Mesothelial cell of epicardium (in vitro differentiated cells): Measurements from ENCODE around the gene SLC10A4. TPM values are rescaled to one million over a fixed set of nuclear protein-coding genes. Genes with fewer than 3 reads are reported as not detected.

Experiments used
- DNase-seq, 2 experiments: peaks; one replicate each; pipeline ENCODE4 v3.0.0; 2021; ENCODE audit warnings: low spot score in 2 of 2; ENCODE audit not compliant: unreplicated experiment in 2 of 2
- H3K27ac Mint-ChIP-seq: 2 replicates; pipeline ENCODE4 v1.8.0; 2021; ENCODE audit warnings: mixed read lengths
- H3K27me3 Mint-ChIP-seq: 2 replicates; pipeline ENCODE4 v1.8.0; 2021; ENCODE audit warnings: low read depth, mixed read lengths
- H3K36me3 Mint-ChIP-seq: 2 replicates; pipeline ENCODE4 v1.8.0; 2021; ENCODE audit warnings: mixed read lengths
- H3K4me1 Mint-ChIP-seq: 2 replicates; pipeline ENCODE4 v1.8.0; 2021; ENCODE audit warnings: mixed read lengths
- H3K4me3 Mint-ChIP-seq: 2 replicates; pipeline ENCODE4 v1.8.0; 2021; ENCODE audit warnings: mild to moderate bottlenecking, moderate library complexity, mixed read lengths
- H3K9me3 Mint-ChIP-seq: 2 replicates; pipeline ENCODE4 v1.8.0; 2021; ENCODE audit warnings: mixed read lengths
- CTCF ChIP-seq: fragments of 200-600 bp; sonication (generic); IDR thresholded peaks from one replicate; pipeline ENCODE4 v1.5.0; 2021; ENCODE audit warnings: antibody characterized with exemption; ENCODE audit not compliant: unreplicated experiment
- total RNA-seq: library from RNA; stranded (reverse); gene quantifications from 3 replicates; pipeline ENCODE4 v1.2.1, GENCODE V29; 2021

SLC10A4 gene
- total RNA-seq, 1 donor from 2014 or later: 11.2 TPM

GRCh38 chr4:48506716-48507115 is 23.6 kb downstream of the SLC10A4 start:
- TF ChIP-seq CTCF: no peak
- H3K27me3 Mint-ChIP-seq: no peaks in the 10 kb centered on the region
- no peak overlapping the region for H3K4me3 Mint-ChIP-seq
- H3K4me1 Mint-ChIP-seq: peaks cover 55% of the 10 kb centered on the region
- H3K9me3 Mint-ChIP-seq: peaks cover 3% of the 10 kb centered on the region
- H3K36me3 Mint-ChIP-seq: peaks cover 17% of the 10 kb centered on the region
- H3K27ac Mint-ChIP-seq: peak overlapping the region; percentile 86
- DNase-seq: no peak

- no peaks in the 10 kb centered on the region for H3K27me3 Mint-ChIP-seq
- peaks cover 3% of the 10 kb centered on the region for H3K9me3 Mint-ChIP-seq
- peaks cover 30% of the 10 kb centered on the region for H3K4me1 Mint-ChIP-seq
- no peak overlapping the region for H3K4me3 Mint-ChIP-seq
- H3K27ac Mint-ChIP-seq: no peak overlapping the region
- H3K36me3 Mint-ChIP-seq: peaks cover 35% of the 10 kb centered on the region
- TF ChIP-seq CTCF: no peak
- DNase-seq: no peak
These were observed 26.4 kb downstream of the SLC10A4 start for GRCh38 chr4:48509543-48509942.

- DNase-seq: no peak
- no peaks in the 10 kb centered on the region for H3K4me1 Mint-ChIP-seq
- H3K36me3 Mint-ChIP-seq: peaks cover 38% of the 10 kb centered on the region
- no peak for TF ChIP-seq CTCF
- H3K27me3 Mint-ChIP-seq: no peaks in the 10 kb centered on the region
- H3K27ac Mint-ChIP-seq: no peak overlapping the region
- H3K4me3 Mint-ChIP-seq: no peak overlapping the region
- no peaks in the 10 kb centered on the region for H3K9me3 Mint-ChIP-seq
These were observed 35.0 kb downstream of the SLC10A4 start for GRCh38 chr4:48518143-48518542.

DNA sequence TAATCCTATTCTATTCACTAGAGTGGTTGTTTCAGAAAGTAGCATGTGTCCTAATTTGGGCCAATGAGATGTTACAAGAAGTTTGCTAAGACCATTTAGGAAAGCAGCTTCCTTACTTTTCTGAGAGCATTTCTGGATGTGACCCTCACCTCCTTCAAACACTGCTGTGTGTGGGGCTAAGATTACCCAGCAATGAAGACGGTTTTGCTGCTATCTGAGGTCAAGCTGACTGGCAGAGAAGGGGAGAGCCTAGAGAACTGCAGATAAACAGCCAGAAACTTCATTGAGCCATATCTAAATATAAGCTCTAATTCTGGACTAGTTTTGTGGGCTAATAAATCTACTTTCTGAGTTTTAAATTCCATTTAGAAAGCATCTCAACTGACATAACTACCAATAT is 43.3 kb downstream of the SLC10A4 start:
- no peak for TF ChIP-seq CTCF
- no peak for DNase-seq
- peaks cover 52% of the 10 kb centered on the region for H3K36me3 Mint-ChIP-seq
- no peaks in the 10 kb centered on the region for H3K9me3 Mint-ChIP-seq
- H3K4me3 Mint-ChIP-seq: no peak overlapping the region
- no peaks in the 10 kb centered on the region for H3K4me1 Mint-ChIP-seq
- no peak overlapping the region for H3K27ac Mint-ChIP-seq
- H3K27me3 Mint-ChIP-seq: no peaks in the 10 kb centered on the region

- Mint-ChIP-seq H3K36me3 (peaks cover 27% of the 10 kb centered on the region), H3K4me3 (no peak overlapping the region), H3K9me3 (no peaks in the 10 kb centered on the region), H3K27me3 (no peaks in the 10 kb centered on the region), H3K4me1 (peaks cover 8% of the 10 kb centered on the region), H3K27ac (peak overlapping the region; percentile 53)
- TF ChIP-seq CTCF: no peak
- no peak for DNase-seq
These were observed 55.2 kb downstream of the SLC10A4 start for GRCh38 chr4:48538358-48538757.

Other genes with a start within 250 kb of the SLC10A4 start
- 2.3 to 3.5 TPM (median 3.3 TPM) in 3 replicates for gene TEC, start 213.5 kb upstream of the SLC10A4 start, total RNA-seq
- 60.1 to 77.1 TPM (median 62.9 TPM) in 3 replicates for gene SLAIN2, start 141.8 kb upstream of the SLC10A4 start, total RNA-seq
- 2.3 to 3.1 TPM (median 3.1 TPM) in 3 replicates for gene ZAR1, start 6.9 kb downstream of the SLC10A4 start, total RNA-seq